CD14-positive monocyte (primary cell): Measurements from ENCODE around the gene MYO16. TPM values are rescaled to one million over a fixed set of nuclear protein-coding genes. Genes with fewer than 3 reads are reported as not detected.
A peak's percentile ranks its signal among the peaks of the same experiment; 100 is the strongest.

ENCODE experiments used
- DNase-seq, 3 donors: peaks; one replicate each; pipeline ENCODE4 v3.0.0-alpha.2; 2011 to 2022
- H2AFZ ChIP-seq: 2 replicates; pipeline ENCODE4 v1.6.0; 2012; ENCODE audit warnings: mild to moderate bottlenecking, low read depth, low read length, inconsistent platforms; ENCODE audit not compliant: insufficient read depth, poor library complexity, severe bottlenecking
- H3K27ac ChIP-seq, 2 donors: 1 replicate in 1 of 2; 2 replicates in 1 of 2; pipeline ENCODE4 v1.5.1; 2012 to 2013; ENCODE audit warnings: low read length in 2 of 2, control low read depth in 1 of 2, inconsistent platforms in 1 of 2, low read depth in 1 of 2, mild to moderate bottlenecking in 1 of 2
- H3K27me3 ChIP-seq, 2 donors: one replicate each; pipeline versions ENCODE4 v1.6.0 to v1.6.1; 2011 to 2013; ENCODE audit warnings: low read length in 2 of 2; ENCODE audit not compliant: control insufficient read depth in 2 of 2, insufficient read depth in 2 of 2
- H3K36me3 ChIP-seq, 2 donors: replicated peaks in 1 of 2; 1 replicate in 1 of 2; 2 replicates in 1 of 2; pipeline versions ENCODE4 v1.5.1 to v1.6.1; 2012 to 2013; ENCODE audit warnings: low read length in 2 of 2, control low read depth in 1 of 2, inconsistent platforms in 1 of 2, mild to moderate bottlenecking in 1 of 2; ENCODE audit not compliant: insufficient read depth in 2 of 2, control insufficient read depth in 1 of 2
- H3K4me1 ChIP-seq, 2 donors: 1 replicate in 1 of 2; 2 replicates in 1 of 2; pipeline versions ENCODE4 v1.5.1 to v1.6.1; 2012 to 2013; ENCODE audit warnings: low read length in 2 of 2, control low read depth in 1 of 2, inconsistent platforms in 1 of 2, mild to moderate bottlenecking in 1 of 2, moderate library complexity in 1 of 2; ENCODE audit not compliant: insufficient read depth in 2 of 2, control insufficient read depth in 1 of 2
- H3K4me2 ChIP-seq: replicated peaks from 2 replicates; pipeline ENCODE3; 2012; ENCODE audit warnings: low read length, moderate library complexity, mild to moderate bottlenecking; ENCODE audit not compliant: poor library complexity, severe bottlenecking; ENCODE audit errors: extremely low read depth
- H3K4me3 ChIP-seq, 3 experiments: fragments of 200-600 bp in 1 of 3; sonication (generic) in 1 of 3; replicated peaks in 1 of 3; 1 replicate in 2 of 3; 2 replicates in 1 of 3; pipeline ENCODE4 v1.5.1; 2011 to 2013; ENCODE audit warnings: low read length in 3 of 3, mild to moderate bottlenecking in 3 of 3, control low read depth in 2 of 3, low read depth in 2 of 3, inconsistent platforms in 1 of 3, moderate library complexity in 1 of 3
- H3K79me2 ChIP-seq: 2 replicates; pipeline ENCODE4 v1.6.0; 2012; ENCODE audit warnings: mild to moderate bottlenecking, control low read depth, inconsistent platforms, low read length, moderate library complexity; ENCODE audit not compliant: insufficient read depth
- H3K9ac ChIP-seq: 2 replicates; pipeline ENCODE4 v1.6.0; 2017; ENCODE audit warnings: low read length, mild to moderate bottlenecking; ENCODE audit not compliant: insufficient read depth, poor library complexity, severe bottlenecking
- H3K9me3 ChIP-seq, 2 donors: replicated peaks in 1 of 2; 1 replicate in 1 of 2; 2 replicates in 1 of 2; pipeline versions ENCODE4 v1.5.1 to v1.6.1; 2012 to 2013; ENCODE audit warnings: low read length in 2 of 2, control low read depth in 1 of 2; ENCODE audit not compliant: control insufficient read depth in 1 of 2, insufficient read depth in 1 of 2
- H4K20me1 ChIP-seq: 2 replicates; pipeline ENCODE4 v1.6.0; 2012; ENCODE audit warnings: mild to moderate bottlenecking, low read length, control low read depth, moderate library complexity; ENCODE audit not compliant: insufficient read depth
- H3K27ac Mint-ChIP-seq, 7 donors: one replicate each; pipeline ENCODE4 v1.8.0; 2020; ENCODE audit warnings: mild to moderate bottlenecking in 7 of 7, mixed read lengths in 7 of 7, moderate library complexity in 6 of 7, inconsistent platforms in 2 of 7
- H3K27me3 Mint-ChIP-seq, 3 donors: one replicate each; pipeline ENCODE4 v1.8.0; 2021 to 2022; ENCODE audit warnings: low read depth in 3 of 3, mild to moderate bottlenecking in 3 of 3, mixed read lengths in 3 of 3, moderate library complexity in 3 of 3, inconsistent platforms in 1 of 3
- H3K36me3 Mint-ChIP-seq, 2 donors: one replicate each; pipeline ENCODE4 v1.8.0; 2020; ENCODE audit warnings: mixed read lengths in 2 of 2, inconsistent platforms in 1 of 2, mild to moderate bottlenecking in 1 of 2
- H3K4me1 Mint-ChIP-seq: one replicate; pipeline ENCODE4 v1.8.0; 2020; ENCODE audit warnings: mild to moderate bottlenecking, mixed read lengths
- H3K4me3 Mint-ChIP-seq, 2 donors: one replicate each; pipeline ENCODE4 v1.8.0; 2020; ENCODE audit warnings: mild to moderate bottlenecking in 2 of 2, mixed read lengths in 2 of 2, moderate library complexity in 1 of 2
- H3K9me3 Mint-ChIP-seq, 7 donors: one replicate each; pipeline ENCODE4 v1.8.0; 2020 to 2022; ENCODE audit warnings: mixed read lengths in 7 of 7, mild to moderate bottlenecking in 6 of 7, moderate library complexity in 6 of 7, inconsistent platforms in 2 of 7
- CTCF ChIP-seq: fragments of 200-600 bp; IDR thresholded peaks from one replicate; pipeline ENCODE4 v1.8.0; 2022; ENCODE audit warnings: antibody characterized with exemption, mild to moderate bottlenecking
- WGBS: methylation state at CpG from one replicate; pipeline ENCODE4 v1.1.5; 2013; ENCODE audit warnings: missing lambda C conversion rate; ENCODE audit not compliant: insufficient coverage; 5-methylcytosine and 5-hydroxymethylcytosine counted together
- intact Hi-C, 2 donors: fragments of 100-400 bp; cut with micrococcal nuclease; formaldehyde crosslinking; loops; one replicate each; pipeline versions ENCODE4 v1.15.0 to v1.15.1; 2023
- polyA plus RNA-seq, 3 donors: library from polyadenylated mRNA; depleted of rRNA in 1 of 3; unstranded in 2 of 3; stranded (reverse) in 1 of 3; fragments of 300-500 nt in 2 of 3; fragments of >200 nt in 1 of 3; fragmentation: Illumina TruSeq in 2 of 3; gene quantifications; 1 replicate in 2 of 3; 2 replicates in 1 of 3; pipeline ENCODE4 v1.2.3, GENCODE V29; 2012 to 2021

The MYO16 gene
- polyA plus RNA-seq, 3 donors: not detected

GRCh38 chr13:109228211-109228610 lies 598.8 kb downstream of the MYO16 start:
- DNase-seq: no peak
- no peak overlapping the region for H3K9ac ChIP-seq
- H3K36me3 ChIP-seq: no peaks in the 10 kb centered on the region
- H3K27ac ChIP-seq: no peak overlapping the region
- Mint-ChIP-seq H3K4me3 (no peak overlapping the region), H3K27me3 (peaks cover 0 to 10% (median 3%) of the 10 kb centered on the region in 3 donors), H3K27ac (peak overlapping the region in 1 of 7 donors; percentile 64), H3K4me1 (no peaks in the 10 kb centered on the region), H3K9me3 (peaks cover 10 to 28% (median 25%) of the 10 kb centered on the region in 7 donors), H3K36me3 (no peaks in the 10 kb centered on the region)
- H3K9me3 ChIP-seq: peaks cover 8 to 20% of the 10 kb centered on the region in 2 donors
- no peaks in the 10 kb centered on the region for H3K79me2 ChIP-seq
- no peak for TF ChIP-seq CTCF
- no peaks in the 10 kb centered on the region for H4K20me1 ChIP-seq
- no peaks in the 10 kb centered on the region for H3K4me1 ChIP-seq
- 88% methylated on average over 1 of the region's 3 CpGs for WGBS
- H3K4me3 ChIP-seq: no peak overlapping the region
- H2AFZ ChIP-seq: no peak overlapping the region
- H3K27me3 ChIP-seq: no peaks in the 10 kb centered on the region
- no peak overlapping the region for H3K4me2 ChIP-seq
- intact Hi-C loops: no loop called here

GRCh38 chr13:109231888-109232287 lies 602.5 kb downstream of the MYO16 start:
- no CpG with 5 or more reads among the region's 1 CpG for WGBS
- H3K4me3 Mint-ChIP-seq: no peak overlapping the region

More at GRCh38 chr13:109231888-109232287, 602.5 kb downstream of the MYO16 start:
- H4K20me1 ChIP-seq: no peaks in the 10 kb centered on the region
- H3K4me3 ChIP-seq: no peak overlapping the region
- no peaks in the 10 kb centered on the region for H3K79me2 ChIP-seq
- intact Hi-C loops: no loop called here
- no peaks in the 10 kb centered on the region for H3K4me1 Mint-ChIP-seq
- no peak overlapping the region for H2AFZ ChIP-seq
- H3K4me1 ChIP-seq: no peaks in the 10 kb centered on the region
- H3K4me2 ChIP-seq: no peak overlapping the region
- H3K9me3 Mint-ChIP-seq: peaks cover 5 to 19% (median 13%) of the 10 kb centered on the region in 7 donors
- H3K36me3 ChIP-seq: no peaks in the 10 kb centered on the region
- peaks cover 0 to 11% (median 3%) of the 10 kb centered on the region in 3 donors for H3K27me3 Mint-ChIP-seq
- no peak overlapping the region for H3K9ac ChIP-seq
- TF ChIP-seq CTCF: no peak
- no peaks in the 10 kb centered on the region for H3K36me3 Mint-ChIP-seq
- no peak overlapping the region for H3K27ac Mint-ChIP-seq
- H3K9me3 ChIP-seq: peaks cover 4 to 12% of the 10 kb centered on the region in 2 donors
- DNase-seq: no peak
- no peaks in the 10 kb centered on the region for H3K27me3 ChIP-seq
- H3K27ac ChIP-seq: no peak overlapping the region
